DMS 273 treated with DMSO at 0.1 percent for 48 hours (cell line): Measurements from ENCODE around the gene CPSF4L.
"Not testable (repeated sequence)": the region's sequence is repeated elsewhere in the genome, so short reads cannot be mapped to it uniquely, and the experiment has no call there.

Experiments used
- DNase-seq: peaks from one replicate; lab custom pipeline; 2025; lab: John Stamatoyannopoulos, UW

The CPSF4L gene, protein sequence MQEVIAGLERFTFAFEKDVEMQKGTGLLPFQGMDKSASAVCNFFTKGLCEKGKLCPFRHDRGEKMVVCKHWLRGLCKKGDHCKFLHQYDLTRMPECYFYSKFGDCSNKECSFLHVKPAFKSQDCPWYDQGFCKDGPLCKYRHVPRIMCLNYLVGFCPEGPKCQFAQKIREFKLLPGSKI

DNA sequence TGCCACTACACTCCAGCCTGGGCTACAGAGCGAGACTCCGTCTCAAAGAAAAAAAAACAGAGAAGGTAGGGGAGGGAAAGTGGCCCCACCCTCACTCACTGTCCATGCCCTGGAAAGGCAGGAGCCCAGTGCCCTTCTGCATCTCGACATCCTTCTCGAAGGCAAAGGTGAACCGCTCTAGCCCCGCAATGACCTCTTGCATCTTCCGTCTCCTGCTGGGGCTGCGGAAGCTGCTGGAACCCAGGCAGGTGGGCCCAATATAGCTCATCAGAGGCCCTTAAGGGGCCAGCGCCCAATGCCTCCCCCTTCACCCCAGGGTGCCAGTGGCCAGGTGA lies at the start of gene CPSF4L:
Gene CPSF4L (minus strand): TSS at position 264 of the 335 bp plus-strand sequence. CDS start 62 bp downstream, at position 202.
- DNase-seq, result no peak

- DNase-seq, result no peak
Observed at GRCh38 chr17:73311428-73311780, 49.7 kb upstream of the CPSF4L start.

- no peak for DNase-seq
Observed at GRCh38 chr17:73309727-73310596, 48.3 kb upstream of the CPSF4L start.

- not testable (repeated sequence) for DNase-seq
Observed at GRCh38 chr17:73308959-73309358, 47.3 kb upstream of the CPSF4L start.

GRCh38 chr17:73308017-73308823 lies 46.5 kb upstream of the CPSF4L start:
- DNase-seq, result no peak

GRCh38 chr17:73307130-73307529 lies 45.5 kb upstream of the CPSF4L start:
- DNase-seq, result peak; percentile 24

DNA sequence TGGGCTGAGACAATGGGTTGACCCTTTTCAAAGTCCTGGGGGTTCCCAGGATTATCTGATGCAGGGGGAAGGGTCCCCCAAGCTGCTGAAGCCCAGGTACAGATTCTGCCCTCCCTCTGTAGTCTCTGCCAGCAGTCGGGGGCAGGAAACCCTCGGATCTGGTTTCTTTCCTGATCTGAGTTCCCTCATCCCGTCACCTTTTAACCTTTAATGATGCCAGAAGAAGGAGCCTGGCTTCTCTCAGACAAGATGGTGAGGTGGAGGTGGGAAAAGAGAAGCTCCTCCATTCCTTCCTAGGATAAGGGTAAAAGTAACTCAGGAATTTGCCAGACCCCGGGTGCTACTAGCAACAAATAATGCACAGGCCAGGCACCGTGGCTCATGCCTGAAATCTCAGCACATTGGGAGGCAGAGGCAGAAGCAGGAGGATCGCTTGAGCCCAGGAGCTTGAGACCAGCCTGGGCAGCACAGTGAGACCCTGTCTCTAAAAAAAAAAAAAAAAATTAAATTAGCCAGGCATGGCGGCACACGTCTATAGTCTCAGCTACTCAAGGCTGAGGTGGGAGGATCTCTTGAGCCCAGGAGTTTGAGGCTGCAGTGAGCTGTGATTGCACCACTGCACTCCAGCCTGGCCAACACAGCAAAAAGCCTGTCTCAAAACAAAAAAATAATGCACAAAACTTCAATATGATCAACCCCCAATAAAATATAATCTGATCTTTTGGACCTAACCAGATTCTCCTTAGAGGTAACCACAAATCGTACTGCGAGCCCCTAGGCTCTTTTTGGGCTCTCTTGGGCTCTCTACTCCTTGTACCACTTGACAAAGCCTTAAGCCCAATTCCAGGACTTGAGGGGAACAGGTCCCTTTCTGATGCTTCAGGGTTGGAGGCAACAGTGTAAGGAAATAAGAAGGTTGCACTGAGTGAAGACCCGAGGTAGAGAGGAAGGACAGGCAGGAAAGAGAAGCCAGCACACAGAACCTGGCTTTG lies 44.5 kb upstream of the CPSF4L start:
- DNase-seq, result no peak

DNA sequence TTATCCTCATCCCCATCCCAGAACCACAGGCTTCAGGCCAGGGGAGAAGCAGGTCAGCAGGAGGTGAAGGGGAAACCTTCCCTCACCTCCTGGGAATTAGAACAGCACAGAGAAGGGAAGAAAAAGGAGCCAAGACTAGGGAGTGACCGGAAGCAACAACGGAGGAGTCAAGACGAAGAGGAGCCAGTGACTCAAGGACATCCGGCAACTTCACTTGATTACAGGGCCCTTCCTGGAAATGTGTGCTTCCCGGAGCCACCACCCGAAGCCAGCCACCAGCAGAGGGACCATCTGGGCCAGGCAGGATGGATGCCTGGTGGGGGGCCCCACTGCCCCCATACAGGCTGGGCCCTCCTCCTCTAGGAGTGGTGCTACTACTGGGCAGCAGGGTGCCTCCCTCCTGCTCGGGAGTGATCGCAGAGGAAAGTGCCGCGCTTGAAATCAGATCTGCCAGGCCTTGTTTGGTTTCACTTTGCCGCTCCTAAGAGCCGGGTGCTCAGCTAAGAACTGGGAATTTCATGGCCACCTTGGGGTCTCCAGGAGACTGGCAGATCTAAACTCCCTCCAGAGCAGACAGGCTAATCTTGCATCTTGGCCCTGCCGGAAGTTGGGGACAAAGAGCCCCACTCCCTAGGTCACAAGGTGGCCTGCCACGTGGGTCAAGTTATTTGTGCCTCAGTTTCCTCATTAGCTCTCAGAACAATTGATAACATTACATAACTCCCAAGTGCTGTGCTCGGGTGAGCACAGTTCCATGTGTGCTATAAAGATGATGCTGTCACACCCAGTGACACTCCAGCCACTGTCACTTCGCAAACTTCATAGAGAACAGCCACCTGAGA lies 43.5 kb upstream of the CPSF4L start:
- DNase-seq, result peak; percentile 86

- DNase-seq, result no peak
Observed at GRCh38 chr17:73304438-73304837, 42.8 kb upstream of the CPSF4L start.

GRCh38 chr17:73302189-73302588 lies 40.5 kb upstream of the CPSF4L start:
- DNase-seq, result no peak

DNA sequence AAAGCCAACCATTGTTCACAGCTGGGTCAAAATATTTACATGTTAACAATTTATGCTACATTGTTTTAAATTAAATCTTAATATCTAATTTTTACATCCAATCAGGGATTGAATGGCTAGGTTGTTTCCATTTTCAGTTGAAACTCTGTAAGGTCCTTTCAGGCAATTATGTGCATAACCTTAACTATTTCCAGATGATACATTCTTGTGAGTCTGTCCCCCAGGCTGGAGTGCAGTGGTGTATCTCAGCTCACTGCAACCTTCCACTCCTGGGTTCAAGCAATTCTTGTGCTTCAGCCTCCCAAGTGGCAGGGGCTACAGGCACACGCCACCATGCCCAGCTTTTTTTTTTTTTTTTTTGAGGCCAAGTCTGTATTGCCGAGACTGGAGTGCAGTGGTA lies 39.7 kb upstream of the CPSF4L start:
- DNase-seq, result no peak

- no peak for DNase-seq
Observed at GRCh38 chr17:73300392-73300791, 38.7 kb upstream of the CPSF4L start.

GRCh38 chr17:73297934-73298861 lies 36.5 kb upstream of the CPSF4L start:
- no peak for DNase-seq

- no peak for DNase-seq
Observed at GRCh38 chr17:73293480-73293911, 31.8 kb upstream of the CPSF4L start.

DNA sequence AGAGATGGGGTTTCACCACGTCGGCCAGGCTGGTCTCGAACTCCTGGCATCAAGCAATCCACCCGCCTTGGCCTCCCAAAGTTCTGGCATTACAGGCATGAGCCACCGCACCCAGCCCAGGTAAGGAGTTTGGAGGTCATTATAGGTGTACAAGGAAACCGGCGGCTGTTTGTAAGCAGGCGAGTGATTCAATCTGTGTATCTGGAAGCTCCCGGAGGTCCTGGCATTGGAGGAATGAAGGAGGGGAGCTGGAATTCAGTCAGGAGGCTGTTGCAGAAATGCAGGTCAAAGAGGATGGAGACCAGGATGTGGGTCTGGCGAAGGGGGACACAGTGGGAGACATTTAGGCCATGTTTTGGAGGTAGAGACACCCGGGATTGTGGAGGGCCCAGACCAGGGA lies 31.4 kb upstream of the CPSF4L start:
- DNase-seq, result no peak

- DNase-seq, result no peak
Observed at GRCh38 chr17:73292031-73292531, 30.4 kb upstream of the CPSF4L start.

DNA sequence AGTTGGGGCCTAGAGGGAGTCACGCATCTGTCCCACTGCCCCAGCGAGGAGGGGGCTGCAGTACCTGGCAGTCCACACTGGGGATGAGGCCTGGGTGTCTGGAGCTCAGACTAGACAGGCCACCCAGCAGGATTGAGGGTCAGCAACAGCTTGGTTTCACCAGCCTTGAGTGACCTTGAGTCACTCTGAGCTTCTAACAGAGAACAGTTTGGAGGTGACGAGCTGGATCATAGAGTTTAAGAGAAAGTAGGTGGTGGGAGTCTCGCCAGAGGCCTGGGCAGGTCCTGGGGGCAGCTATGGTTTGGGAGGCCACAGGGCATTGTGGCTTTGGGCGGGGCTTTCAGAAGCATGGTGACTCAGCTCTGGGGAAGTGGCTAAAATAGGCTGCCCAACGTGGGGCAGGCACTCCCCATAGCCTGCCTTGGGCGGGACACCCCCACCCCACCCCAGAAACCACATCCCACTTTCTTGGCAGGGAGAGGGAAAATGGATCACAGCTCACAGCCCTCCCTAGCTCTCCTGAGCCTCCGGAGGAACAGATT lies 29.7 kb upstream of the CPSF4L start:
- DNase-seq, result no peak

DNA sequence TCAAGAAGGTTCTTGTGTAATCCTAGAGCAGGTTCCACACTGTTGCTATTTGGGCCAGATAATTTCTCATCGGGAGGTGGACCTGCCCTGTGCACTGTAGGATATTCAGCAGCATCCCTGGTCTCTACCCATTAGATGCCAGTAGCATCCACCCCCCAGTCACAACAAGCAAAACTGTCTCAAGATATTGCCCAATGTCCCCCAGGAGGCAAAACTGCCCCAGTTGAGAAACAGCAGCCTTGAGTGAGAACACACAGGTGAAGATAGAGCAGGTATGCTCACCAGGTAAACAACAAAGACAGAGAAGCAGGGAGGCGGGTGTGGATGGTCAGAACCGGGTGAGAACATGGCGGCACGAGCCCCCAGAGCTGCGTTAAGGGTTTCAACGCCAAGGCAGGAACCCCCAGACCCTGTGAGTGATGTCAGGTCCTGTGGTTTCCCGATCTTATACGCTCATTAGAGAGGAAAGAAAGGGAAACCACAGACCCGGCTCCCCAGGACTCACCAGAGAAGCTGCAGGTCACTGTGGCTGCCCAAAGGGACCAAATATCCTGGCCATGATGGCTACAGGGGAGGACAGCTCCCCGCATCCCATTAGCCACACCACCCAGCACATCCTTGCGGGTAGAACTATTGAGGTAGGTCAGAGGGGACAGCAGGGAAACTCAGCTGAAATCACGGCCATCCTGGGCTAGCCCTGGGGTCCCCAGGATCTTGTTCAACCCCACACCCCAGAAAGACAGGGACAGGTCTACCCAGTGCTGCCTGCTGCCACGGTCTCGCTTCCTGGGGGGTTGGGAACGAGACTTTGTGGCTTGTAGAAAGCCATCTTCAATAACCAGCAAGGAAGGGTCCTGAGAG lies 28.9 kb upstream of the CPSF4L start:
- no peak for DNase-seq
